GM12878 (cell line): ENCODE data around the gene OXER1. TPM values are rescaled to one million over a fixed set of nuclear protein-coding genes. Genes with fewer than 3 reads are reported as not detected.

Source experiments
- BHLHE40 ChIP-seq, 2 experiments: fragments of 450-650 bp in 1 of 2; IDR thresholded peaks; 2 replicates each; pipeline ENCODE4 v1.6.1; 2011 to 2017; ENCODE audit warnings: low read depth in 2 of 2, borderline replicate concordance in 1 of 2, improper control_type of control experiment in 1 of 2, low read length in 1 of 2, mild to moderate bottlenecking in 1 of 2
- CEBPB ChIP-seq, 2 experiments: fragments of 150-350 bp in 1 of 2; IDR thresholded peaks; 2 replicates each; pipeline ENCODE4 v1.6.1; 2012 to 2014; ENCODE audit warnings: low read depth in 2 of 2, low read length in 2 of 2, borderline replicate concordance in 1 of 2, inconsistent platforms in 1 of 2
- HCFC1 ChIP-seq: fragments of 150-350 bp; IDR thresholded peaks from 2 replicates; pipeline ENCODE4 v1.6.1; 2014; ENCODE audit warnings: low read length
- IKZF2 ChIP-seq, 2 experiments: fragments of 450-650 bp; IDR thresholded peaks; 2 replicates each; pipeline ENCODE4 v1.6.1; 2017; ENCODE audit warnings: mild to moderate bottlenecking in 2 of 2, moderate library complexity in 2 of 2
- IRF5 ChIP-seq: fragments of 450-650 bp; IDR thresholded peaks from 2 replicates; pipeline ENCODE4 v1.6.1; 2017; ENCODE audit warnings: borderline replicate concordance
- KAT2A ChIP-seq: conservative IDR thresholded peaks from 2 replicates; pipeline ENCODE4 v1.6.1; 2011; ENCODE audit warnings: low read depth, low read length; ENCODE audit not compliant: control insufficient read depth
- MEF2A ChIP-seq: IDR thresholded peaks from 2 replicates; pipeline ENCODE4 v1.6.1; 2011; ENCODE audit warnings: low read depth, mild to moderate bottlenecking, low read length, moderate library complexity; ENCODE audit not compliant: insufficient read depth
- PRDM15 ChIP-seq: fragments of 450-650 bp; formaldehyde crosslinking; IDR thresholded peaks from 2 replicates; pipeline ENCODE4 v1.4.0; 2020; ENCODE audit warnings: mild to moderate bottlenecking, moderate library complexity
- SMARCA5 ChIP-seq: fragments of 450-650 bp; IDR thresholded peaks from 2 replicates; pipeline ENCODE4 v1.6.1; 2017; ENCODE audit warnings: mild to moderate bottlenecking
- SREBF2 ChIP-seq: IDR thresholded peaks from 2 replicates; pipeline ENCODE4 v1.6.1; 2012; ENCODE audit warnings: mild to moderate bottlenecking, low read length
- polyA plus RNA-seq, 11 experiments: library from polyadenylated mRNA; depleted of rRNA in 4 of 11; unstranded in 6 of 11; stranded (reverse) in 5 of 11; fragments of >200 nt; fragmentation: Nextera tagmentation in 4 of 11; fragmentation: Illumina TruSeq in 1 of 11; extraction: Ambion mirVana in 4 of 11; extraction: Trizol in 1 of 11; gene quantifications; 1 replicate in 1 of 11; 2 replicates in 10 of 11; pipeline versions ENCODE4 v1.2.1 to v1.2.3, GENCODE V29; 2011 to 2016; ENCODE audit warnings: inconsistent platforms in 2 of 11, missing spikeins in 2 of 11, low read depth in 1 of 11
- total RNA-seq, 4 experiments: library from RNA; depleted of rRNA in 3 of 4; stranded (reverse); fragments of >200 nt in 3 of 4; fragmentation: Illumina TruSeq in 1 of 4; extraction: Trizol in 1 of 4; gene quantifications; 2 replicates each; pipeline versions ENCODE4 v1.2.1 to v1.2.3, GENCODE V29; 2013 to 2021
- TF ChIP-seq, protein P1 (sequence below): fragments of 450-650 bp; IDR thresholded peaks from 2 replicates; pipeline ENCODE4 v1.6.1; 2017; ENCODE audit warnings: mild to moderate bottlenecking, moderate library complexity
- TF ChIP-seq, protein P2 (sequence below): IDR thresholded peaks from 2 replicates; pipeline ENCODE4 v1.6.1; 2012; ENCODE audit warnings: low read depth, low read length, improper control_type of control experiment
- TF ChIP-seq, protein P3 (sequence below): fragments of 450-650 bp; formaldehyde crosslinking; IDR thresholded peaks from 2 replicates; pipeline ENCODE4 v1.4.0; 2022; ENCODE audit warnings: mild to moderate bottlenecking, moderate library complexity

Gene OXER1
- total and polyA plus RNA-seq, 10 of the 15 experiments (the other 5 are each of a cell fraction or from before 2014, with no cell fraction given), result 0.11 to 8.6 (median 3.3) TPM

- TF ChIP-seq, protein P1, sequence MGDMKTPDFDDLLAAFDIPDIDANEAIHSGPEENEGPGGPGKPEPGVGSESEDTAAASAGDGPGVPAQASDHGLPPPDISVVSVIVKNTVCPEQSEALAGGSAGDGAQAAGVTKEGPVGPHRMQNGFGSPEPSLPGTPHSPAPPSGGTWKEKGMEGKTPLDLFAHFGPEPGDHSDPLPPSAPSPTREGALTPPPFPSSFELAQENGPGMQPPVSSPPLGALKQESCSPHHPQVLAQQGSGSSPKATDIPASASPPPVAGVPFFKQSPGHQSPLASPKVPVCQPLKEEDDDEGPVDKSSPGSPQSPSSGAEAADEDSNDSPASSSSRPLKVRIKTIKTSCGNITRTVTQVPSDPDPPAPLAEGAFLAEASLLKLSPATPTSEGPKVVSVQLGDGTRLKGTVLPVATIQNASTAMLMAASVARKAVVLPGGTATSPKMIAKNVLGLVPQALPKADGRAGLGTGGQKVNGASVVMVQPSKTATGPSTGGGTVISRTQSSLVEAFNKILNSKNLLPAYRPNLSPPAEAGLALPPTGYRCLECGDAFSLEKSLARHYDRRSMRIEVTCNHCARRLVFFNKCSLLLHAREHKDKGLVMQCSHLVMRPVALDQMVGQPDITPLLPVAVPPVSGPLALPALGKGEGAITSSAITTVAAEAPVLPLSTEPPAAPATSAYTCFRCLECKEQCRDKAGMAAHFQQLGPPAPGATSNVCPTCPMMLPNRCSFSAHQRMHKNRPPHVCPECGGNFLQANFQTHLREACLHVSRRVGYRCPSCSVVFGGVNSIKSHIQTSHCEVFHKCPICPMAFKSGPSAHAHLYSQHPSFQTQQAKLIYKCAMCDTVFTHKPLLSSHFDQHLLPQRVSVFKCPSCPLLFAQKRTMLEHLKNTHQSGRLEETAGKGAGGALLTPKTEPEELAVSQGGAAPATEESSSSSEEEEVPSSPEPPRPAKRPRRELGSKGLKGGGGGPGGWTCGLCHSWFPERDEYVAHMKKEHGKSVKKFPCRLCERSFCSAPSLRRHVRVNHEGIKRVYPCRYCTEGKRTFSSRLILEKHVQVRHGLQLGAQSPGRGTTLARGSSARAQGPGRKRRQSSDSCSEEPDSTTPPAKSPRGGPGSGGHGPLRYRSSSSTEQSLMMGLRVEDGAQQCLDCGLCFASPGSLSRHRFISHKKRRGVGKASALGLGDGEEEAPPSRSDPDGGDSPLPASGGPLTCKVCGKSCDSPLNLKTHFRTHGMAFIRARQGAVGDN, result peak; percentile 95
- TF ChIP-seq CEBPB (IDR thresholded peaks at IDR 0.05; ENCODE audit: borderline replicate concordance in 1 of 2, low read depth in 2 of 2, low read length in 2 of 2) (peak in 1 of 2 experiments; percentile 76; a peak in 2 of 4 replicates), HCFC1 (peak; percentile 40), MEF2A (peak; percentile 69; the same call in 1 of the 2 replicates), PRDM15 (CRISPR knock-in tag) (no peak), IRF5 (no peak), SREBF2 (peak; percentile 96), BHLHE40 (IDR thresholded peaks at IDR 0.05; ENCODE audit: borderline replicate concordance in 1 of 2, low read depth in 2 of 2, low read length in 1 of 2) (peak in 1 of 2 experiments; percentile 60; a peak in 2 of 4 replicates), IKZF2 (IDR thresholded peaks at IDR 0.05) (peak in 1 of 2 experiments; percentile 46; a peak in 2 of 4 replicates), KAT2A (no peak), SMARCA5 (peak; percentile 95; the same call in 1 of the 2 replicates)
- TF ChIP-seq, protein P2, sequence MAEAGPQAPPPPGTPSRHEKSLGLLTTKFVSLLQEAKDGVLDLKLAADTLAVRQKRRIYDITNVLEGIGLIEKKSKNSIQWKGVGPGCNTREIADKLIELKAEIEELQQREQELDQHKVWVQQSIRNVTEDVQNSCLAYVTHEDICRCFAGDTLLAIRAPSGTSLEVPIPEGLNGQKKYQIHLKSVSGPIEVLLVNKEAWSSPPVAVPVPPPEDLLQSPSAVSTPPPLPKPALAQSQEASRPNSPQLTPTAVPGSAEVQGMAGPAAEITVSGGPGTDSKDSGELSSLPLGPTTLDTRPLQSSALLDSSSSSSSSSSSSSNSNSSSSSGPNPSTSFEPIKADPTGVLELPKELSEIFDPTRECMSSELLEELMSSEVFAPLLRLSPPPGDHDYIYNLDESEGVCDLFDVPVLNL, result peak; percentile 49; the same call in 1 of the 2 replicates
- TF ChIP-seq, protein P3, sequence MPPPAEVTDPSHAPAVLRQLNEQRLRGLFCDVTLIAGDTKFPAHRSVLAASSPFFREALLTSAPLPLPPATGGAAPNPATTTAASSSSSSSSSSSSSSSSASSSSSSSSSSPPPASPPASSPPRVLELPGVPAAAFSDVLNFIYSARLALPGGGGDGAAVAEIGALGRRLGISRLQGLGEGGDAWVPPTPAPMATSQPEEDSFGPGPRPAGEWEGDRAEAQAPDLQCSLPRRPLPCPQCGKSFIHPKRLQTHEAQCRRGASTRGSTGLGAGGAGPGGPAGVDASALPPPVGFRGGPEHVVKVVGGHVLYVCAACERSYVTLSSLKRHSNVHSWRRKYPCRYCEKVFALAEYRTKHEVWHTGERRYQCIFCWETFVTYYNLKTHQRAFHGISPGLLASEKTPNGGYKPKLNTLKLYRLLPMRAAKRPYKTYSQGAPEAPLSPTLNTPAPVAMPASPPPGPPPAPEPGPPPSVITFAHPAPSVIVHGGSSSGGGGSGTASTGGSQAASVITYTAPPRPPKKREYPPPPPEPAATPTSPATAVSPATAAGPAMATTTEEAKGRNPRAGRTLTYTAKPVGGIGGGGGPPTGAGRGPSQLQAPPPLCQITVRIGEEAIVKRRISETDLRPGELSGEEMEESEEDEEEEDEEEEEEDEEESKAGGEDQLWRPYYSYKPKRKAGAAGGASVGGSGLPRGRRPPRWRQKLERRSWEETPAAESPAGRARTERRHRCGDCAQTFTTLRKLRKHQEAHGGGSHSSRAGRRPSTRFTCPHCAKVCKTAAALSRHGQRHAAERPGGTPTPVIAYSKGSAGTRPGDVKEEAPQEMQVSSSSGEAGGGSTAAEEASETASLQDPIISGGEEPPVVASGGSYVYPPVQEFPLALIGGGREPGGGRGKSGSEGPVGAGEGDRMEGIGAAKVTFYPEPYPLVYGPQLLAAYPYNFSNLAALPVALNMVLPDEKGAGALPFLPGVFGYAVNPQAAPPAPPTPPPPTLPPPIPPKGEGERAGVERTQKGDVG (CRISPR knock-in tag), result no peak
Observed at GRCh38 chr2:42810121-42810970, 46.4 kb upstream of the OXER1 start (continued).
